HG03558 (cell line): Measurements from ENCODE around the gene CACNA1D.
"Not testable (repeated sequence)": the region's sequence is repeated elsewhere in the genome, so short reads cannot be mapped to it uniquely, and the experiment has no call there.

Experiments used
- ATAC-seq: cut with Tn5 transposase; IDR thresholded peaks from one replicate; pipeline ENCODE4 v1.9.1; 2021; ENCODE audit warnings: moderate number of reproducible peaks; ENCODE audit not compliant: unreplicated experiment; ENCODE audit errors: extremely low read depth

CACNA1D gene

DNA sequence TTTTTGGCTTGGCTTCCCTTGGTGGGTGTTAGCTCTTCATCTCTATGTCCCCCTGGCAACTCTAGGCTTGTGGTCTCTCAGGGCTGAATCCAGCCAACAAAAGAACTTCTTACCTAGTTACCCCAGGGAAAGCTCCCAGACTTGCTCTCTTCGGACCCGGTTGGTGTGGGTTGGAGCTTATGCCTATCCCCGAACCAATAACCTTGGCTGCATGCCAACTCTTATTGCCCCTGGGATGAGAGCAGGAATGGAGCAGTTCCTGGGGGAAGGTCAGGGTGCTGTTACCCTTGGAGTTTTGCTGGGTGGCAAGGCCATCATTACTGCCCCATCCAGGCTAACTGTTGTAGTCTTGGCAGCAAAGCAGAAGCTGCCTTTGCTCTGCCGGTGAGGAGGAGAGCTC is 147.8 kb downstream of the CACNA1D start:
- ATAC-seq = no peak

DNA sequence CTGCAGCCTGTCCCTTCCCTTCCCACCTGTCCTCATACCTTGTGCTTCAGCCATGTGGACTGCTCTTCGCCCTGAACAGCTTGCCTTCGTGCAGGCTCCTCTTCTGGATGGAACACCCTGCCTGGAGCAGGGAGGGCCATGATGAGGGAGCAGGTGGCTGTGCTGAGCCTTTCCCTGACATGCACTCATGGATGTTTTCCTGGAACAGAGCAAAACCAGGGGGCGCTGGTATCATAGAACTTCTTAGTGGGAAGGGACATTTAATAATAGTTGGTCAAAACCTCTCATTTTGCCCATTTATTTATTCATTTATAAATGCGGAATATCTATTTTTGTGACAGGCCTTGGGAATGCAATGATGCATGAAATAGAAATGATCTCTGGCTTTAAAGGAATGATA is 149.3 kb downstream of the CACNA1D start:
- ATAC-seq = no peak

DNA sequence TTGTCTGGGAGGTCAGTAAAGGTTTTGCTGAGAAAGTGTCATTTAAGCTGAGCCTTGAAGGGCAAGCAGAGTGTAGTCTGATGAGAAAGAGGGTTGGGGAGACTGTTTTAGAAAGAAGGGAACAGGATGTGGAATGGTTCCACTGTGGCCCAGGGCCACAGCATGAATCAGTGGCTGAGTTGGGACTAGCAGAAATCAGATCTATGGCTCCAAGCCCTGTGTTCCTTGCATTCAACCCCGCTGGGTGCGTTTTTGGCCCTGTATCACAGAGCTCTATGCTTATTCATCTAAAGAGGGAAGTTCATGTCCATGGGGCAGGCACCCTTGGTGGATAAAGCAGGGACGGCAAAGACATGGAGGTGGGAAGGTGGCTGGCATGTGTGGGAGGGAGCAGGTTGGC is 151.3 kb downstream of the CACNA1D start:
- no peak for ATAC-seq

GRCh38 chr3:53646723-53647122 is 152.3 kb downstream of the CACNA1D start:
- peak; percentile 36 for ATAC-seq

- ATAC-seq = no peak
Measured at GRCh38 chr3:53649816-53650215, 155.4 kb downstream of the CACNA1D start.

DNA sequence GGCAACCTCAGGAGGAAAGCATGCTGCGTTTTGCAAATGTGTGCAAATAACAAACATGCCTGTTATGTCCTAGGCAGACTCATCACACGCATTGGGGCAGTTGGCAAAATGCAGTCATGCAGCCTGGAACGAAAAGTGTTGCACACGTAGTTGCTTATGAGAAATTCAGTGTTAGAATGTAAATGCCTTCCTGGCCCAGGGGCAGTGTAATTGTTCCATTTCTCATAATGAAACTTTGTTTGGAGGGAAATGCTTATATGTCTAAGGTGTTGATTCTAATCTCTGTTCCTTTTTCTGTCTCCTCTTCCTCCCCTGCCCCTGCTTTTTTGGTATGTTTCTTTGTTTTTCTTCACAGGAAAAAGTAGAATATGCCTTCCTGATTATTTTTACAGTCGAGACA is 156.0 kb downstream of the CACNA1D start:
- peak; percentile 72 for ATAC-seq

- no peak for ATAC-seq
Measured at GRCh38 chr3:53650928-53651661, 156.7 kb downstream of the CACNA1D start.

- no peak for ATAC-seq
Measured at GRCh38 chr3:53651927-53652326, 157.5 kb downstream of the CACNA1D start.

GRCh38 chr3:53657651-53658050 is 163.2 kb downstream of the CACNA1D start:
- no peak for ATAC-seq

DNA sequence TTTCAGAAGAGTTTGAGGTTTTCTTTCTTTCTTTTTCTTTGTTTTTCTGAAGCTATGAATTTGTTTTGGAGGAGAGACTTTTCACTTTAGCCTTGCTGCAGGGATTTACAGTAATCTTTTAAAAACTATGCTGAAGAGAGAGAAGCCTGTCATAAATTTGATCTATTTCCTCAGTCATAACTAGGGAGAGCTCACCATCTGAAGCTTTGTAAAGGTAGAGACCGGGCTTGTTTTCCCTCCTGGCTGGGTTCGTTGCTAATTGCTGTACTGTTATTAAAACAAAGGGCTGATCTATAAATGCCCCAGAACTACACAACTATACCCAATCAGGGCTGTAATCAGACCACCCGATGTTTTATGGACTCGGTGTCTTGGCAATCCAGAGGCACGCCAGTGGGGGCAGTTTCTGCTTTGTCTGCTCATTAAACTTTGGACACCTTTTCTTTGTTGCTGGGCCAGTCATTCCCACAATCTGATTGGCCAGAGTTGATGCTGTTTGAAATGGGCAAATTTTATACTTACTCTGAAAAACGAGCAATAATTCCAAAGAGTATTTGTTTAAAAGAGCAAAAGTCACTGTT is 164.3 kb downstream of the CACNA1D start:
- no peak for ATAC-seq

GRCh38 chr3:53659996-53660395 is 165.6 kb downstream of the CACNA1D start:
- no peak for ATAC-seq

- ATAC-seq = no peak
Measured at GRCh38 chr3:53661480-53661879, 167.1 kb downstream of the CACNA1D start.

- ATAC-seq = not testable (repeated sequence)
Measured at GRCh38 chr3:53664812-53665211, 170.4 kb downstream of the CACNA1D start.

DNA sequence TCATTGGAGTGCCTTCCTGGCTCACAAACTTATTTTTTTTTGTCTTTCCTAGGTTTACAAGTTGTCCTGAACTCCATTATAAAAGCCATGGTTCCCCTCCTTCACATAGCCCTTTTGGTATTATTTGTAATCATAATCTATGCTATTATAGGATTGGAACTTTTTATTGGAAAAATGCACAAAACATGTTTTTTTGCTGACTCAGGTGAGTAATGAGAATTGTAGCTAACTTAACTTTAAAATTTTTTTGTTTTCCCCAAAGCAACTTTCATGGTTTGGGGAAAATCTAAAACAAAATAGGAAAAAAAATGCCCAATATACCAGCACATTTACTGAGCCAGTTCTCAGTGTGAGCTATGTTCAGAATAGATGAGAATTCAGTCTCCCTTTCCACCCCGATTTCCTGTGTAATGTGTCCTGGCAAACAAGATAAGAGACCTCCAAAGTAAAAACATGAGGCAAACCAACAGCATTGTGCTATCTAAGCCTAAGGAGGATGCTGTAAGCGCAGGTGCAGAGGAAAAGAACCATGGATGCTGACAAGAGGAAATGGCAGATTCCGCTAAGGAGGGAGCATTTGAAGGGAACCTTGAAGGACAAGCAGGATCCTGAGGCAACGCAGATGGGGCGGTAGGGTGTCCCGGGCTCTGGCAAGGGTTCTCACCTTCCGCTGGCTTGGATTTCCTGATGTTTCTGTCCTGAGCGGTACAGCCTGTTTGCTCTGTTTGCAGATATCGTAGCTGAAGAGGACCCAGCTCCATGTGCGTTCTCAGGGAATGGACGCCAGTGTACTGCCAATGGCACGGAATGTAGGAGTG is 171.4 kb downstream of the CACNA1D start:
- ATAC-seq = no peak

GRCh38 chr3:53668872-53669271 is 174.5 kb downstream of the CACNA1D start:
- no peak for ATAC-seq

DNA sequence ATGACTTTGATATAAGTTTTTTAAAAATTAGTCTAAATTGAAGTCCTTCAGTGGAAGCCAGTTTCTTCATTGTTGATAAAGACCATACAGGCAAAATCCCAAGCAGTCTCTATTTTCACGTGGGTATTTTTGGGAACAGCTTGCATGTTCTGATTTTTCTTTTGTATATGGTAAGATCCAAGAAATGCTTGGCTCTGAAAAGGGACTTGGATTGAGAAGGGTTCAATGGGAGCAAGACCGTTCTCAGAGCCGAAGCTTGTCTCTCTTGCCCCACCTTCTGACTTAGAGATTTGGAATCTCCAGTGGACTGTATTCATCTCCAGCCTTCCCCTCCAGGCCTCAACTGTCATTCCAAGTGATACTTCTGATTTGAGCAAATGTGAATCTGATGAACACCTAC is 176.3 kb downstream of the CACNA1D start:
- ATAC-seq = no peak

- no peak for ATAC-seq
Measured at GRCh38 chr3:53671192-53671960, 177.0 kb downstream of the CACNA1D start.

DNA sequence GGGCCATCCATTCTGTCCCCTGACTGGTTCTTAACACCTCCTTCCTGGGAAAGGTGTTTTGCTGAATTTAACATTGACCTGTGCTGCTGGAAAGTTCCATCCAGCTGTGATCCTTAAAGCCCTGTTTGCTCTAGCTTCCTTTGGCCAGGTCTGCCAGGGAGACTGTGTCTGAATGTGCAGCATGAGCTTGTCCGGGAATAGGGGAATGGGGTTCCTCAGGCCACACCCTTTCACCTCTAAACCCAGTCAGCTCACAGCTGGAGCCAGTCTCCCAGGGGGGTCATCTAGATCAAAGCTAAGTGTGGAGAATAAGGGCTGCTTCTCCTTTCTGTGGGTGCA is 177.5 kb downstream of the CACNA1D start:
- ATAC-seq = no peak

DNA sequence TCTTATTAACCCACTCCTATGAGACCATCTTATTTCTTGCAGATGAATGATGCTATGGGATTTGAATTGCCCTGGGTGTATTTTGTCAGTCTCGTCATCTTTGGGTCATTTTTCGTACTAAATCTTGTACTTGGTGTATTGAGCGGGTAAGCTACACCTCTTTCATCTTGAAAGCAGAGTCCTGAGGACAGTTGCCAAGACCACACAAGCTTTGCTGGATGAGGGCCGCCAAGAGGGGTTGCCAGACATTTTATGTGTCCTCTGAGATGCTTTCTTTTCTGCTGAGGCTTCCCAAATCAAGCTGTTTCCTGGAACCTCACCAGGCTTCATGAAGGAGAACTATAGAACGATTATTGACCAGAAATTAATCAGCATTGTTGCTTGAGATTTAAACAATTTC is 178.6 kb downstream of the CACNA1D start:
- ATAC-seq = no peak

DNA sequence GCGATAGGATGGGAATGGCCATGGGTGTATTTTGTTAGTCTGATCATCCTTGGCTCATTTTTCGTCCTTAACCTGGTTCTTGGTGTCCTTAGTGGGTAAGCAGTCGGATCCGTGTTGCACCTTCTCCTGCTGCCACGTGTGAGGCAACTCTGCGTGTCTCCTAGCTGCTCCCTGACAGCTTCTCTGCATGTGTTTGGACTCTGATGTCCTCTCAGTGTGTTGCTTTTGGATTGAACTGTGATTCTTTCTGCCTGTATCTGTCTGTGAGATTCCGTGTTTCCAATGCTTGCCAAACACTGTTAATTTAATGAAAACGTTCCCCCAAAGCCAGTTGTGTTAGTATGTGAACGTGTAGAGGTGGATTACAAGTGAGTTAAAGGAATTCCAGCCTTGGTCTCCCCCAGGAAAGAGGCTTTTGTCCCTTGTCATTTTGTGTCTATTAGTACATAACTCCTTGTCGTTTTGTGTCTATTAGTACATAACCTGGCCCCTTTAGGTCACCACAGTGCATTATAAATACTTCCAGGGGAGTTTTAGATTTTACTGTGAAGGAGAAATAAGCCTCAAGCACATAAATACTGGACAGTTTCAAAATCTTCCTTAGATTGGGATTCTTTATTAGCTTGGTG is 179.4 kb downstream of the CACNA1D start:
- ATAC-seq = no peak
